22Rv1 (cell line): ENCODE data around the gene DMXL1.
A peak's percentile ranks its signal among the peaks of the same experiment; 100 is the strongest.
"Not testable (repeated sequence)": the region's sequence is repeated elsewhere in the genome, so short reads cannot be mapped to it uniquely, and the experiment has no call there.

Source experiments
- H3K27ac ChIP-seq: fragments of 450-650 bp; 2 replicates; pipeline ENCODE4 v1.5.1; 2017
- CTCF ChIP-seq: fragments of 450-650 bp; IDR thresholded peaks from 2 replicates; pipeline ENCODE4 v1.5.1; 2017; ENCODE audit warnings: mild to moderate bottlenecking
- ZFX ChIP-seq: fragments of 450-650 bp; IDR thresholded peaks from 2 replicates; pipeline ENCODE4 v1.6.1; 2017; ENCODE audit warnings: antibody characterized with exemption, borderline replicate concordance

The DMXL1 gene

GRCh38 chr5:119221330-119221729 is 150.4 kb downstream of the DMXL1 start:
- TF ChIP-seq ZFX (no peak), CTCF (no peak)
- no peak overlapping the region for H3K27ac ChIP-seq

- no peak for TF ChIP-seq CTCF
- TF ChIP-seq ZFX = no peak
- no peak overlapping the region for H3K27ac ChIP-seq
These were observed 159.1 kb downstream of the DMXL1 start for GRCh38 chr5:119229950-119230349.

- no peak for TF ChIP-seq CTCF
- H3K27ac ChIP-seq = no peak overlapping the region
These were observed 167.6 kb downstream of the DMXL1 start for GRCh38 chr5:119238265-119239118.

GRCh38 chr5:119239119-119239417 is 168.2 kb downstream of the DMXL1 start:
- no peak for TF ChIP-seq CTCF
- TF ChIP-seq ZFX = no peak
- no peak overlapping the region for H3K27ac ChIP-seq

GRCh38 chr5:119239826-119240225 is 168.9 kb downstream of the DMXL1 start:
- H3K27ac ChIP-seq = not testable (repeated sequence)

- peak overlapping the region; percentile 70 for H3K27ac ChIP-seq
- TF ChIP-seq ZFX (no peak), CTCF (no peak)
These were observed 173.0 kb downstream of the DMXL1 start for GRCh38 chr5:119243888-119244287.

- no peak overlapping the region for H3K27ac ChIP-seq
- TF ChIP-seq CTCF (no peak), ZFX (no peak)
These were observed 180.3 kb downstream of the DMXL1 start for GRCh38 chr5:119250946-119251901.
